Spleen (tissue), 7 donors: ENCODE results near the gene XPR1.

Experiments used
- CTCF ChIP-seq, 11 experiments: fragments of 200-600 bp in 7 of 11; fragments of 450-650 bp in 4 of 11; sonication (generic) in 4 of 11; IDR thresholded peaks in 8 of 11; conservative IDR thresholded peaks in 3 of 11; 1 replicate in 7 of 11; 2 replicates in 4 of 11; pipeline versions ENCODE4 v1.4.0 to v1.8.0; 2016 to 2021; ENCODE audit warnings: antibody characterized with exemption in 11 of 11, inconsistent platforms in 4 of 11, mild to moderate bottlenecking in 1 of 11
- POLR2A ChIP-seq, 3 donors: fragments of 450-650 bp; IDR thresholded peaks; one replicate each; pipeline ENCODE4 v1.5.1; 2017; ENCODE audit warnings: antibody characterized with exemption in 3 of 3, mild to moderate bottlenecking in 1 of 3
- donor health status: DM: no; HTN: no; CAD: no; lungs with moderate emphysema.
- donor health status: DM: no; HTN: no; CAD: no.
- donor health status: DM: no; HTN: no; CAD: no.

GRCh38 chr1:180842052-180842451 is 210.2 kb downstream of the XPR1 start:
- TF ChIP-seq CTCF (IDR thresholded peaks at IDR 0.05 in 8 of 11, conservative IDR thresholded peaks at IDR 0.05 in 3 of 11) (no peak), POLR2A (IDR thresholded peaks at IDR 0.05) (no peak)
